Peyer's patch (tissue), 4 donors: ENCODE data around the gene LITAF.

ENCODE experiments used
- POLR2A ChIP-seq, 2 donors: fragments of 450-650 bp; IDR thresholded peaks; one replicate each; pipeline ENCODE4 v1.5.1; 2017; ENCODE audit warnings: antibody characterized with exemption in 2 of 2, mild to moderate bottlenecking in 2 of 2, moderate library complexity in 2 of 2
- TF ChIP-seq, protein P1 (sequence below), 6 experiments: fragments of 450-650 bp in 4 of 6; fragments of 200-600 bp in 2 of 6; sonication (generic) in 1 of 6; IDR thresholded peaks; one replicate each; pipeline ENCODE4 v1.5.1; 2017 to 2019; ENCODE audit warnings: antibody characterized with exemption in 6 of 6, mild to moderate bottlenecking in 3 of 6, moderate library complexity in 1 of 6

DNA sequence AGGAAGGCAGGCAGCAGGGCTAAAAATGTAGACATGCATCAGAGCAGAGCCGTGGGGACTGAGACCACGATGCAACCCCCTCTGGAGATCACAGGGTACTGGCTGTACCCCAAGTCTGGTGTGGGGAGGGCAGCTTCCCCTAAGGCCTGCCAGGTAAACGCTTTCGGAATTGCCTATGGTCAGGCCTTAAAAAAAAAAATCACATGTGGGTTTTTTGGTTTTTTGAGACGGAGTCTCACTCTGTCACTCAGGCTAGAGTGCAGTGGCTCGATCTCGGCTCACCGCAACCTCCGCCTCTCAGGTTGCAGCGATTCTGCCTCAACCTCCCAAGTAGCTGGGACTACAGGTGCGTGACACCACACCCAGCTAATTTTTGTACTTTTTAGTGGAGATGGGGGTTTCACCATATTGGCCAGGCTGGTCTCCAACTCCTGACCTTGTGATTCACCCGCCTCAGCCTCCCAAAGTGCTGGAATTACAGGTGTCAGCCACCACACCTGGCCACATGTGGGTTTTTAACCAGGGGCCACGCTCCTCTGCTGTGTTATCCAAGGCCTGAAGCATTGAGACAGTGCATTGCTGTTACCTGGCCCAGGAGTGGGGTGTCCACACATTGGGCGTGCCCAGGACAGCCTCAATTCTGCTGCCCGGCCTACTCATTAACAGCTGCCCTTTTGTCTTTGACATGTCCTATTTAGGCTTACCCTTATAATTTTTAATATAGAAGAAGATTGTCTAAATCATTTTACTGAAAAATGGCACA, 50.4 kb downstream of the LITAF start:
- TF ChIP-seq, protein P1, sequence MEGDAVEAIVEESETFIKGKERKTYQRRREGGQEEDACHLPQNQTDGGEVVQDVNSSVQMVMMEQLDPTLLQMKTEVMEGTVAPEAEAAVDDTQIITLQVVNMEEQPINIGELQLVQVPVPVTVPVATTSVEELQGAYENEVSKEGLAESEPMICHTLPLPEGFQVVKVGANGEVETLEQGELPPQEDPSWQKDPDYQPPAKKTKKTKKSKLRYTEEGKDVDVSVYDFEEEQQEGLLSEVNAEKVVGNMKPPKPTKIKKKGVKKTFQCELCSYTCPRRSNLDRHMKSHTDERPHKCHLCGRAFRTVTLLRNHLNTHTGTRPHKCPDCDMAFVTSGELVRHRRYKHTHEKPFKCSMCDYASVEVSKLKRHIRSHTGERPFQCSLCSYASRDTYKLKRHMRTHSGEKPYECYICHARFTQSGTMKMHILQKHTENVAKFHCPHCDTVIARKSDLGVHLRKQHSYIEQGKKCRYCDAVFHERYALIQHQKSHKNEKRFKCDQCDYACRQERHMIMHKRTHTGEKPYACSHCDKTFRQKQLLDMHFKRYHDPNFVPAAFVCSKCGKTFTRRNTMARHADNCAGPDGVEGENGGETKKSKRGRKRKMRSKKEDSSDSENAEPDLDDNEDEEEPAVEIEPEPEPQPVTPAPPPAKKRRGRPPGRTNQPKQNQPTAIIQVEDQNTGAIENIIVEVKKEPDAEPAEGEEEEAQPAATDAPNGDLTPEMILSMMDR (IDR thresholded peaks at IDR 0.05): no peak
- no peak for TF ChIP-seq POLR2A (IDR thresholded peaks at IDR 0.05)
